IPS-NIHi7 (cell line): ENCODE data around the gene FBLN2.

Experiments
- DNase-seq: peaks from one replicate; pipeline ENCODE4 v3.0.0; 2012; ENCODE audit warnings: mixed read lengths; ENCODE audit errors: extremely low spot score

The FBLN2 gene

DNA sequence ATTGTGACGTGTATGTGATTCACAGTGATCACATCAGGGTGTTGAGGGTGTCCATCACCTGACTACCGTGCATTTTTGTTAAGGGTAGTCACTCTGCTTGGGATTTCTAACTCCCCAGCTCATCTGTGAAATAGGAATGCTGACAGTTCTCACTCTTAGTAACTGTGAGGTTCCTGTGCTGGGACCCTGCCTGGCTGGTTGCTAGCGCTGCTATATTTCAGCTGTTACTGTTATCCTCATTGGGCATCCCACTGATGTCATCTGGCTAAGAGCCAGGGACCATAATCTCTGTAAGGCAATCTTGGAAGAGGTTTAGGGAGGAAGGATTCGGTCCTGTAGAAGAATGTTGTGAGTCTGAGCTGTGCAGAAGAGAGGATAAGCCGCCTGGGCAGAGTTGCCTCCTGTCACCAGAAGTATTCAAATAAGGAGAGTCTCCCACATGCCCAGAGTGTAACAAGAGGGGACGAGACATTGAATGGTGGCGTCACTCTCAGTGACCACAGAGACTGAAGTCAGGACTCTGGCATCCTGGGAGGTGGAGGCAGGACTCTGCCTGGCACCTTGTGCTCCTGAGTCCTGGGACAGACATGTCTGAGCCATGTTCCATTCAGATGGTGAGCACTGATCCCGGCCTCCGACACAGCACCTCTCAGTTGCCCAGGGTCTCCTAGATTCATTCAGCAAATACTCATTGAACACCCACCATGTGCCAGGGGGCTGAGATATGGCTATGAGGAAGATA, 52.2 kb downstream of the FBLN2 start:
- no peak for DNase-seq

DNA sequence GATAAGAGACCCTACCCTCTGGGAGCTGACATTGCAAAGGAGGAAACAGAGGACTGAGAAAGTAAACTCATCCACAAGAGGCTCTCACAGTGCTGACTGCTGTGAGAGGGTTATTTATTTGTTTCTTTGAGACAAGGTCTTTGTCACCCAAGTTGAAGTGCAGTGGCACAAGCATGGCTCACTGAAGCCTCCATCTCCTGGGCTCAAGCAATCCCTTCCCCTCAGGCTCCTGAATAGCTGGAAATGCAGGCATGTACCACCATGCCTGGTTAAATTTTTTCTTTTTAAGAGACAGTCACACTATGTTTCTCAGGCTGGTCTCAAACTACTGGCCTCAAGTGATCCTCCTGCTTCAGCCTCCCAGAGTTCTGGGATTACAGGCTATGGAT, 52.8 kb downstream of the FBLN2 start:
- no peak for DNase-seq

DNA sequence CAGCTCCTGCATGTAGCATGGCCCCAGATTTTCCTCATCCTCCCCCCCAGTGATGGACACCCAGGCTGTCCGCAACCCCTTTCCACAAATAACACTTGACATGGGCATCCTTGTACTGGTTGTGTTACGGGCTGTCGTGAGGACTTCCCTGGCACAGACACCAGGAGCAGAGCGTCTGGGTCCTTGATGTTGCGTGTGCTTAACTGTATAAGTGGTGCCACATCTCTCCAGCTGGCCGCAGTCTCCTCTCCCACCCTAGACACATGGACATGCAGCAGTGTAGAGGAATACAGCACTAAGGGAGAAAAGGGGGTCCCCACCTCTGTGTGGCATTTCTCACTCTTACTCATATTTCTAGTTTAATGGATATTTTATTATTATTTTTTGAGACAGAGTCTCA, 56.6 kb downstream of the FBLN2 start:
- no peak for DNase-seq

DNA sequence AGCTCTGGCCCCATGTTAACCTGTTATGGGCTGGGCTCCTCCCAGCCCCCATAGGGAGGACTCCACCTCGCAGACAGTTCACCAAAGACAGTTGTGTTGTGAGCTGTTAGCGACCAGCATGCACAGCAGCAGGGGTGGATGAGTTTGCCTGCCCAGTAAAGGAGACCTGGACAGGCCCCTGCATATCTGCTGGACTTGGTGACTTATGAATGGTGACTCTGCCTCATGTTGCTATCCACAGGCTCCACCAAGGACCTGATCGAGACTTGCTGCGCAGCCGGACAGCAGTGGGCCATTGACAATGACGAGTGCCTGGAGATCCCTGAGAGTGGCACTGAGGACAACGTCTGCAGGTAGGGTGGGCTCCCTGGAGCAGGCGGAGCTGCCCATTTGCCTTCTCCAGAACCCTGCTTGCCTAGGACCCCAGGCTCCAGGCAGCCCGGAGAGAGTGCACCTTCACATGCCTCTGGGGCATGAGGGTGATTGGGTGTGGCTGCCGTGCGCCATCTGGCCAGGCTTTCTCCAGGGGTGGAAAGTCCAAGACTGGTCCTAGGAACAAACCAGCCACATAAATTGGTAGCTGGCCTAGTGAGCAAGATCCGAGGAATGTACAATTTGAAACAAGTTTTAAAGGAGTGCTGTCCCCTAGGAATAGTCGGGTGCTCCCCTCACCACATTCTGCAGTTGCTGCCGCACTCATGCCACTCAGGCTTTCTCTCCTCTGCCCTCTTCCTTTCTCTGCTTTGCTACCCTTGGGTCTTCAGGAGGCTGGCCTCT, 59.1 kb downstream of the FBLN2 start:
- DNase-seq, result no peak

DNA sequence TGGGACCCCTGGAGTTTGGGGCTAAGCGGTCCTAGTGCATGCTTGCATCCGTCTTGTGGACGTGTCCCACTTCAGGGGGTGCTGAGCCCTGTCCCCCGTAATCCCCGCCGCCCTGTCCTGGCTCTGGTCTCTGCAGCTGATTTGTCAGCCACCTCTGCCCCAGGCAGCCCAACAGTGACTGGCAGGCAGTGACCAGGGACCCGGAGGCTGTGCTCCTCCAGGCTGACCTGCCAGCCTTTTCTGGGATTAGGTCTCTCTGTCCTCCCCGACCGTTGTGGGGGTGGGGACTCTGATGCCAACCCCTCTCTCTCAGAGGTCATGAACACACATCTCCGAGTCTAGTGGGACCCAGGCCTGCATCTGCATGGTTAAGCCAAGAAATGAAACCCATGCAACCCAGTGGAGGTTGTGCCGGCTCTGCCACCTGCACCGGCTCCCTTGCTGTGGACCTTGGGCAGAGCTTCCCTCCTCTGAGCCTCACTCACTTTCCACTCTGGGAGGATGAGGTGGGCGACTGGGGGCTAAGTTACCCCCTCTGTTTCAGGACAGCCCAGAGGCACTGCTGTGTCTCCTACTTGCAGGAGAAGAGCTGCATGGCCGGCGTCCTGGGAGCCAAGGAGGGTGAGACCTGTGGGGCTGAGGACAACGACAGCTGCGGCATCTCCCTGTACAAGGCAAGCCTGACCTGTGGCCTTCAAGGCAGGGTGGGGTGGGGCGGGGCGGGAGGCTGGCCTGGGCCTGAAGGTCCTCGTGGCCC, 60.2 kb downstream of the FBLN2 start:
- no peak for DNase-seq

DNA sequence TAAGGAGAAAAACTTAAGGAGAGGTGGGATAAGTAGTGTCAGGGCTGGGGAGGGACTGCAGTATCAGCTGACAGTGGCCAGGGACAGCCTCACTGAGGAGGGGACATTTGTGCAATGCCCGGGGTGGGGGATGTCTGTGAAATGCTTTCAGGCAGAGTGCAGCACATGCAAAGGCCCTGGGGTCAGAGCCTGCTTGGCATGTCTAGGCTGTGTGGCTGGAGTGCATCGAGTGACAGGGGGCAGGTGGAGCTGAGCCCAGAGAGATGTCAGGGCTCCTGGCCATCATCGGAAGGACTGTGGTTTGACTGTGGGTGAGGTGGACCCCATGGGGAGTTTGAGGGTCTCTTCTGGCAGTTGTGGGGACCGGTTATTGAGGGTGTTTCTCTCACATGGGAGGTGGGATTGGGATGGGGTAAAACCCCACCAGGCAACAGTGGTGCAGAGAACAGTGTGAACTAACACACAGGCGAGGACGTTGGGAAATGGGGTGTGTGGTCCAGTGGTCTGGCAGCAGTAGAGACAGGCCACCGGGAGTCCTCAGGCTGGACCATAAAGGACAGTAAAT, 61.2 kb downstream of the FBLN2 start:
- DNase-seq, result no peak

DNA sequence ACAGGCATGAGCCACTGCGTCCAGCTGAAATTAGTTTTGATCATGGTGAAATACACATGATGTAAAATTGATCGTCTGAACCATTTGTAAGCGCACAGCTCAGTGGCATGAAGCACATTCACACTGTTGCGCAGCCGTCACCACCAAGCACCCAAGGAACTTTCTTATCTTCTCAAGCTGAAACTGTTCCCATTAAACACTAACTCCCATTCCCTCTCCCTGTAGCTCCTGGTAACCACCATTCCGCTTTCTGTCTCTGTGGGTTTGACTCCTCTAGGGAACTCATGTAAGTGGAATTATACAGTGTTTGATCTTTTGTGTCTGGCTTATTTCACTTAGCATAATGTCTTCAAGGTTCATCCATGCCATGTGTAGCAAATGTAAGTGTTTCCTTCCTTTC, 62.3 kb downstream of the FBLN2 start:
- no peak for DNase-seq

DNA sequence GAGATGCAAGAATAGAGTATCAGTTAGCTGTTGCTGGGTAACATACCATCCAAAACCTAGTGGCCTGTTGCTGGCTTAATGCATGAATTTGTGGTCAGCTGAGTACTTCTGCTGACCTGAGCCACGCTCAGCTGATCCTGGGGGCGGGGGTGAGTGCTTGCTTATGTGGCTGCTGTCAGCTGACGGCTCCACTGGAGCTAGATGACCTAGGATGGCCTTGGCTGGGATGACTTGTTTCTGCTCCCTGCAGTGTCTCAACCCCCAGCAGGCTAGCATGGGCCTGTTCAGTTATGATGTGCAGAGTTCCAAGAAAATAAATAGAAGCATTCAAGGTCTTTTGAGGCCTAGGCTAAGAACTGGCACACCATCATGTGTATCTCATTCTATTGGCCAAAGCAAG, 63.9 kb downstream of the FBLN2 start:
- DNase-seq, result no peak

GRCh38 chr3:13613343-13614190, 64.6 kb downstream of the FBLN2 start:
- DNase-seq, result no peak

GRCh38 chr3:13614607-13615006, 65.7 kb downstream of the FBLN2 start:
- DNase-seq, result no peak

DNA sequence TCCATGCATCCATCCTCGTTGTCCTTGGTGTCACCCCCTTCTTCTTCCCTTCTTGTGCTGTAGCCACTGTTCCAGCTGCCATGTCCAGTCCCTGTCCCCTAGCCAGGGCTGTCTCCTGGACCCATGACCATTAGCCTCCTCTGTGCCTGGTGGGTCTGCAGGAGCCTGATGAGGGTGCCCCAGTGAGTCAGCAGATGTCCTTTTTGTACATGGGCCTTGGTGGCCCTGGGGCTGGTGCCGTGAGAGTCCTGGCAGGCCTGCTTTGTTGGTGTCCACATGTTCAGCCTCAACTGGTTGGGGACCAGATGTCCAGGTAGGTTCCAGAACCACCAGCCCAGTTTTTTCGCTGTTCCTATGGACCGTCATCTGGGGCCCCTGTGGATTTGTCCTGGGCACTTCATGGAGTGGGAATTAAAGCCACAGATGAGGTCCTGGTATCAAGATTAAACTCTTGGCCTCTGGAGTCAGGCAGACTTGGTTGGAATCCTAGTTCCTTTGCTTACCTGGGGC, 66.1 kb downstream of the FBLN2 start:
- no peak for DNase-seq

DNA sequence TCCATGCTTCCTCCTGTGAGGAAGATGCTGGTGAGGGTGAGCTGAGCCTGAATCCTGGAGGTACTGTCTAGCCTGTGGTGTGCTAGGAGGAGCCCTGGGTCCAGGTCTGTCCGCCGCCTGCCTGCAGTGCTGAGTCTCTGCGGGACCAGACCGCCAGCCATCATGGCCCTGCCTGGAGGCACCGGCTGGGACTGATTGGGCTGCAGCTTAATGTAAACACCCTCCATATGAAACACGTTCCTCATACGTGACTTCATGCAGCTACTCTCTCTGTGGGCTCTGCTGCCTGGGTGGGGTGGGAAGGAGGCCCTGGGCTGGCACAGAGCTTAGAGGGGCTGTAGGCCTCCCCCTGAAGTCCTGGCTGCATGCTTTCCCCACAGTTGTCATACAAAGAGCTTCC, 67.4 kb downstream of the FBLN2 start:
- DNase-seq, result no peak

- no peak for DNase-seq
Measured at GRCh38 chr3:13617097-13617738, 68.3 kb downstream of the FBLN2 start.

- no peak for DNase-seq
Measured at GRCh38 chr3:13617981-13618380, 69.1 kb downstream of the FBLN2 start.

- DNase-seq, result no peak
Measured at GRCh38 chr3:13618836-13619235, 69.9 kb downstream of the FBLN2 start.

- no peak for DNase-seq
Measured at GRCh38 chr3:13619661-13620230, 70.8 kb downstream of the FBLN2 start.

GRCh38 chr3:13620281-13620680, 71.4 kb downstream of the FBLN2 start:
- no peak for DNase-seq

- no peak for DNase-seq
Measured at GRCh38 chr3:13620776-13621365, 71.9 kb downstream of the FBLN2 start.

DNA sequence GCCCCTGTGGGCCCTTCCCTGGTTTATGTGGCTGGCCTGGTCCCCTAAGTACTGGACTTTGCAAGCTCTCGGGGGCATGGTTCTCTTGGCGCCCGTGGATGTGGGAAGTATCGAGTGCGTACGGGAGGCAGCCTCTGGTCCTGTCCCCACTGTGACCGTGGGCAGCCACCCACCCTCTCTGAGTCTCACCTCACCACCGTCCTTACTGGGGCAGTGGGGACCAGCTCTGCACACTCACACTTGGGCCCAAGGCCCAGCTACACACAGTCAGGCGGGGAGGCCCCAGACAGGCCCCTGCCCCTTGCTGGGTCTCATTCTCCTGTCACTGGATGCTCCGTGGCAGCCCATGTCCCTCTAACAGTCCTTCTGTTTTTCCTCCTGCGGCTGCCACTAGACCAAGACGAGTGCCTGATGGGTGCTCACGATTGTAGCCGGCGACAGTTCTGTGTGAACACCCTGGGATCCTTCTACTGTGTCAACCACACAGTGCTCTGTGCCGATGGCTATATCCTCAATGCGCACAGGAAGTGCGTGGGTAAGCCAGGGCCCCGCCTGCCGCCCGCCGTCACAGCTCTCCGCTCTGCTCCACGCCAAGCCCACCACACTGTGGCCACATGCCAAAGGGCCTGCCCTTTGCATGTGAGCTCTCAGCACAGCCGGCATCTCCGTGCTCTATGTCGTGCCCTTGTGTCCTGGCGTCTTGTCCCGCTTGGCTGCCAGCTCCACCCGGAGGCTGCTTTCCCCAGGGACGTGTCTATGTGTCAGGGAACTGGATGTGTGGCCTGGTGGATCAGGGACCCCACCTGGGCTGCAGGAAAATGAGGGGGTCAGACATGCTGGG, 72.7 kb downstream of the FBLN2 start:
- DNase-seq, result no peak
